ENCODE measurements around the gene GHDC.
"Not testable (repeated sequence)": the region's sequence is repeated elsewhere in the genome, so short reads cannot be mapped to it uniquely, and the experiment has no call there.

GHDC gene

GRCh38 chr17:42193969-42194899 lies at the start of gene GHDC:
Gene GHDC (minus strand): TSS chr17:42194494. CDS start chr17:42193581, 913 bp downstream.
- DNase-seq = no peak

GRCh38 chr17:42243493-42243982 lies 49.2 kb upstream of the GHDC start:
- no peak for DNase-seq

GRCh38 chr17:42241871-42242270 lies 47.6 kb upstream of the GHDC start:
- peak; percentile 55 for DNase-seq

GRCh38 chr17:42240863-42241262 lies 46.6 kb upstream of the GHDC start:
- not testable (repeated sequence) for DNase-seq

- DNase-seq = no peak
These were observed 45.9 kb upstream of the GHDC start for GRCh38 chr17:42240201-42240600.

GRCh38 chr17:42239576-42239975 lies 45.3 kb upstream of the GHDC start:
- DNase-seq = not testable (repeated sequence)

- no peak for DNase-seq
These were observed 42.5 kb upstream of the GHDC start for GRCh38 chr17:42236760-42237159.

GRCh38 chr17:42233994-42234393 lies 39.7 kb upstream of the GHDC start:
- DNase-seq = no peak

- DNase-seq = no peak
These were observed 38.9 kb upstream of the GHDC start for GRCh38 chr17:42233156-42233555.

- peak; percentile 67 for DNase-seq
These were observed 35.9 kb upstream of the GHDC start for GRCh38 chr17:42230225-42230624.

- no peak for DNase-seq
These were observed 33.8 kb upstream of the GHDC start for GRCh38 chr17:42227849-42228700.

- DNase-seq = no peak
These were observed 31.4 kb upstream of the GHDC start for GRCh38 chr17:42225646-42226045.

- DNase-seq = no peak
These were observed 30.4 kb upstream of the GHDC start for GRCh38 chr17:42224651-42225050.

- DNase-seq = peak; percentile 44
These were observed 27.8 kb upstream of the GHDC start for GRCh38 chr17:42221886-42222745.

GRCh38 chr17:42219280-42219679 lies 25.0 kb upstream of the GHDC start:
- DNase-seq = not testable (repeated sequence)

GRCh38 chr17:42214156-42214555 lies 19.9 kb upstream of the GHDC start:
- DNase-seq = no peak

- DNase-seq = no peak
These were observed 18.1 kb upstream of the GHDC start for GRCh38 chr17:42212382-42212781.

- not testable (repeated sequence) for DNase-seq
These were observed 17.6 kb upstream of the GHDC start for GRCh38 chr17:42211921-42212341.

- no peak for DNase-seq
These were observed 15.8 kb upstream of the GHDC start for GRCh38 chr17:42210046-42210445.

- DNase-seq = not testable (repeated sequence)
These were observed 11.9 kb upstream of the GHDC start for GRCh38 chr17:42206153-42206612.

GRCh38 chr17:42203354-42203753 lies 9.1 kb upstream of the GHDC start:
- DNase-seq = no peak

- DNase-seq = no peak
These were observed 8.4 kb upstream of the GHDC start for GRCh38 chr17:42202696-42203095.
